NCI-H2196 treated with DMSO at 0.1 percent for 48 hours (cell line): ENCODE data around the gene ZNF74.

ENCODE experiments used
- DNase-seq: peaks from one replicate; lab custom pipeline; 2025; ENCODE audit not compliant: unreplicated experiment; lab: John Stamatoyannopoulos, UW

ZNF74 gene

DNA sequence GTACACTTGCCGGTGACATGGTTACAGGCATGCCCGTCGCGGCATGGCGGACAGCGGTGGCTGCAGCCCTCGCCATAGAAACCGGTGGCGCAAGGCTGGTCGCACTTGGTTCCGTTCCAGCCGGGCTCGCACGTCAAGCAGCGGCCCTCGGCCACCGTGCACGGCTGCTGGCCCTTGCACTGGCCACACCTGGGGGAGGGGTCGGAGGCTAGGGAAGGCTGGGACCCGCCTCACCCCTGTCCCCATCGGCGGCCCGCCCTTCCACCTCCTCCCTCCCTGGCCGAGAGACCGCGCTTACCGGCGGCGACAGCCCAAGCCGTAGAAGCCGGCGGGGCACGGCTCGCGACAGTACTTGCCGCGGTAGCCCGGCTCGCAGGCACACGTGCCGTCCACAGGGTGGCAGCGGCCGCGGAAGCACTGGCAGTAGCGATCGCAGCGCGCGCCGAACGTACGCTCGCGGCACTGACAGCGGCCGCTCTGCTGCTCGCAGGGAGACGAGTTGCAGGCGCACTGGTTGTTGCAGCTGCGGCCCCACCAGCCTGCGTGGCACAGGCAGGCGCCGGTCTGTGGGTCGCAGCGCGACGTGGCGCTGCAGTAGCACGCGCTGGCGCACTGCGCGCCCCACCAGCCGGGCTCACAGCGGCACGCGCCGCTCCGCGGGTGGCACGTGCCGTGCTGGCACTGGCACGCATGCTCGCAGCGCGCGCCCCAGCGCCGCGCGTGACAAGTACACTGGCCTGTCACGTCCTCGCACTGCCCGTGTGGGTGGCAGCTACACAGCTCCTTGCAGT lies 37.0 kb downstream of the ZNF74 start:
- no peak for DNase-seq

GRCh38 chr22:20431511-20432192 lies 37.7 kb downstream of the ZNF74 start:
- DNase-seq: no peak

- no peak for DNase-seq
Observed at GRCh38 chr22:20432244-20432686, 38.3 kb downstream of the ZNF74 start.

- DNase-seq: no peak
Observed at GRCh38 chr22:20433191-20433590, 39.2 kb downstream of the ZNF74 start.

DNA sequence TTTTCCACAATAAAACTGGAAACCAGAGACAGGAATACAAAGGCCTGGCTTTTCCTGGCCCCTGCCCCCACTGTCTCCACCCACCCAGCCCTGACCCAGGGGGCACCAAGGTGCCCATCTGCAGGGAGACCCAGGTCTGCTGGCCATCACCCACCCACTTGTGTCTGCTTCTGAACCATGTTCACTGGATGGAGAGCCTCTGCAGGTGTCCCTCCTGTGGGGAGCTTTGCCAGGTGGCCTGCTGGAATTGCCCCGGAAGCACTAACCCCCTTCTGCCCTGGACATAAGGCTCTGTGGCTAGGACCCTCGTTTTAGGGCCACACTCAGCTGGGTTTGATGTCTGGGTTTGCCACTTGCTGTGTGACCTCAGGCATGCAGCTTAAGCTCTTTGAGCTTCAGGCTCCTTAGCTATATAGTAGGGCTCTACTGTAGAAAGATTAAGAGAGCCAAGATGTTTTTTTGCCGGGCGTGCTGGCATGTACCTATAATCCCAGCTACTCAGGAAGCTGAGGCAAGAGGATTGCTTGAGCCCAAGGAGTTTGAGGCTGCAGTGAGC lies 39.8 kb downstream of the ZNF74 start:
- no peak for DNase-seq

DNA sequence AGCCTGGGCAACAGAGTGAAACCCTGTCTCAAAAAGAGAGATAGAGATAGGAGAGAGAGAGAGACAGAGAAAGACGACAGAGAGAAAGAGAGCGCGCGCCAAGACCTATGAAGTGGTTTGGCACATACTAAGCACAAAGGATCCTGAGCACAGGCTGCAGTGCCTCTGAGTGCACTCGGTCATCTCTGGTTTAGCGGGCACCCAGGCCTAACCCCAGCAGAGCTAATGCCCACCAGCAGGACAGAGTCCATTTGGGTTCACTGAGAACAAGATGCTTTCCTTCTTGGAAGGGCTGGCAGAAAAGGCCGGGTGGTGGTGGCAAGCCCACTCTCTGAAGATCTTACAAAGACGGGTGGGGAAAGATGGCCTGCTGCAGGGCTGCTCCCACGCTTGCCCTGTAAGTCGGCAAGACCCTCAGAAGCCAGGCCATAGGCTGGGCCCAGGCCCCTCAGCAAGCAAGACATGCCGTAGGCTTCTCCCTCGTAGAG lies 40.4 kb downstream of the ZNF74 start:
- DNase-seq: no peak

DNA sequence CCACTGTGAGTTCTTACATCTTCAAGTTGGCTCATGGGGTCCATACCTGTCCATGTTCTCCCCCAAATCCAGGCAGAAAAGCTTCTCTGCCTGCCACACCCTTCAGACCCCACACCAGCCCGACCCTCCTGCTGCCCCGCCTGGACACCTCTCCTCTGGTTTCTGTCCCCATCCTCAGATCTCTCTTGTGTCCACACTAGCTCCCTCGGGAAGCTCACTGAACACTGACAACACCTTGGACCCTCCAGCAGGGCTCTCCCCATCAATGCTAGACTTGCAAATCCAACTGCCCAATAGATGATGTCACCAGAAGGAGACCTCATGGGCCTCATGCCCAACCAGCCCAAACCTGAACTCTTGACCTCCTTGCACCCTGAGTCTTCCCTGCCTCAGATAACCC lies 40.8 kb downstream of the ZNF74 start:
- DNase-seq: no peak

DNA sequence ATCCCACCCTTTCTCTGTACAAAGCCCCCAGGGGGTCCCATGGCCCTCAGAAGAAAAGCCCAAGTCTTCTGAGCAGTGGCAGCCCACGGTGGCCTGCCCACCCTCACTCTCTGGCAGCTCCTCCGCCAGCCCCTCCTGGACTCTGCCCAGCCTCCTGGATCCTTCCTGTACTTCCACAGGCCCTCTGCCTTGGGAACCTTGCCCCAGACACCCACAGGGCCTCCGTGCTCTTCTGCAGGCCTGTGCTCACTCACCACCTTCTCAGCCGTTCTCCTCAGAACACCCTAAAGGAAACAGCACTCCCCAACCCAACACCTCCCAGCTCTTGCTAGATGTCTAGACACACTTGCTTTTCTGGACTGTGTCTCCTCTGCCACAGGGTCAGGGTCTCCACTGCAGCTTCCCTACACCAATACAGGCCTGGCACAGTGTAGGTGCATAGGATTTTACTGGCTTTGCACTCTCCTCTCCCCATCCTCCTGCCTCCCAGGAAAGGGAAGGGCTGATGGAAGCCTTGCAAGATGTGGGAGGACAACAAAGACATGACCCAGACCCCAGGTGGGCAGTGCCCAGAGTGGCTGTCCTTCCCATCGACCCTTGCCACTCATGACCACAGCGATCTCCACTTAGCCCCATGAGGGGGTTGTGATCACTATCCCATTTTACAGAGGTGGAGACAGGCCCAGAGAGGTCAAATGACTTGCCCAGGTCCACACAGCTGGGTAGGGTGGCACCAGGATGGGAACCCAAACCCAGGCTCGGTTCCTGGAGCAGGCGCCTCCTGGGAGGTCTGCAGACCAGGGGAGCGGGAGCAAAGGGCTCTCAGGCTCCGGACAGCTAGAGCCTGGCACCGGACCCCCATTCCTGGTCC lies 41.7 kb downstream of the ZNF74 start:
- DNase-seq: no peak

DNA sequence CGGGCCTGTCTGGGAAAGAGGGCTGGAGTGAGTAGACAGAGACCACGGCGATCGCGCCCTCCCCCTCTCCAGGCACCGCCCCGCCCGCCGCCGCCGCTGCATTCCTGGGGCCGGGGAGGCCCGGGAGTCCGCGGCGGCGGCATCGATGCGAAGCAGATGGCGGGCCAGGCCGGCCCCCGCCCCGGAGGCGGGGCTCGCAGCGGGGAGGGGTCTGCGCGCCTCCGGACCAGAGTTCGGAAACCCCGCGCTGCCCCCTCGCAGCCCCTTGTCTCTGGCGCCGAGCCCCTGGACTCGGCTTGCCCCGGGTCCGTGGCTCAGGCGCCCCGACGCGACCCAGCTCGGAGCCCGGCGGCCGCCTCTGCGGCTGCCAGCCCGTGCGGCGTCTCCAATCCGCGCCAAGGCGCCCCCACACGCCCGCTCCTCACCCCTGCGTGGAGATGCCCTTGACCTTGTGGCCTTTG lies 42.4 kb downstream of the ZNF74 start:
- no peak for DNase-seq

- no peak for DNase-seq
Observed at GRCh38 chr22:20436768-20437612, 43.0 kb downstream of the ZNF74 start.

- no peak for DNase-seq
Observed at GRCh38 chr22:20437613-20438426, 43.9 kb downstream of the ZNF74 start, which contains the start of gene SCARF2. Gene SCARF2 (minus strand): TSS chr22:20437825. CDS start chr22:20437754, 71 bp downstream.

GRCh38 chr22:20438427-20438677 lies 44.4 kb downstream of the ZNF74 start:
- DNase-seq: no peak

DNA sequence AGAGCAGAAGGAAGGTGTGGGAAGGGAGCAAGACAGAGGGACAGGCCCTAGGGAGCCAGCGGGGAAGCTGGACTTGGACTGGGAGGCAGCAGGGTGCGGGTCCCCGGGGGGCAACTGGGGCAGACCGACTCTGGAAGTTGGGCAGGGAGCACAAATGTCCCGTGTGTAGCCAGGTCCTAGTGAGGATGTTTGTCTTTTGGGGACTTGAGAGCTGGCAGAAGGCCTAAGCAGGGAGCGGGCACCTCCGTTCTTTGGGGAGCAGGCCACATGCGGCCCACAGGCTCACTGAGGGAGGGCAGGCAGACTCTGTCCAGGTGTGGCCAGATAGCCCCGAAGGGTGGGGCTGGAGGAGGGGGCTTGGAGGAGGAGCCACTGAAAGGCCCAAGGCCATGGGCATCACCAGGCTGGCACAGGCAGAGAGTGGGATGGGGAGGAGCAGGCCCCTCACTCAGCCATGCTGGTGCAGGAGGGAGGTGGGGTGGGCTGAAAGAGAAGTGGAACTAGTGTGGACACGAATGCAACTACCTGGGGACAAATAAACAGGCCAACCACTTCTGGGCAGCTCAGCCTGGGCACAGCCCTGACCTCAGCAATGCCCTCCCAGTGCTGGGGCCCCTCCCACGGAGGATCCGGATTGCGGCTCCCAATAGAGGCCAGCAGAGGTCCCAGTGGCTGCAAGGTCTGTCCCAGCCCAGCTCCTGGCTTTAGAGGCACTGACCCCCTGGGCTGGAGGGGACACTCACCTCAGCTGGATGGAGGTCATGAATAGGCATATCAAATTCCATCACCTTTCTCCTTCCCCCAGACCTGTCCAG lies 44.9 kb downstream of the ZNF74 start:
- DNase-seq: no peak

GRCh38 chr22:20439556-20439927 lies 45.6 kb downstream of the ZNF74 start:
- no peak for DNase-seq

- DNase-seq: no peak
Observed at GRCh38 chr22:20439928-20440575, 46.1 kb downstream of the ZNF74 start.

GRCh38 chr22:20440637-20441591 lies 47.0 kb downstream of the ZNF74 start:
- no peak for DNase-seq
